GM12892 (cell line): ENCODE data around the gene TNS3.
"Not testable (repeated sequence)": the region's sequence is repeated elsewhere in the genome, so short reads cannot be mapped to it uniquely, and the experiment has no call there.

ENCODE experiments used
- POLR2A ChIP-seq: IDR thresholded peaks from 2 replicates; pipeline ENCODE4 v1.6.1; 2011; ENCODE audit warnings: low read depth, low read length, control low read depth
- POLR2AphosphoS5 ChIP-seq: IDR thresholded peaks from 2 replicates; pipeline ENCODE4 v1.6.1; 2011; ENCODE audit warnings: low read depth, low read length, control low read depth
- TAF1 ChIP-seq: IDR thresholded peaks from 2 replicates; pipeline ENCODE4 v1.6.1; 2011; ENCODE audit warnings: low read depth, mild to moderate bottlenecking, control low read depth, low read length, borderline replicate concordance

DNA sequence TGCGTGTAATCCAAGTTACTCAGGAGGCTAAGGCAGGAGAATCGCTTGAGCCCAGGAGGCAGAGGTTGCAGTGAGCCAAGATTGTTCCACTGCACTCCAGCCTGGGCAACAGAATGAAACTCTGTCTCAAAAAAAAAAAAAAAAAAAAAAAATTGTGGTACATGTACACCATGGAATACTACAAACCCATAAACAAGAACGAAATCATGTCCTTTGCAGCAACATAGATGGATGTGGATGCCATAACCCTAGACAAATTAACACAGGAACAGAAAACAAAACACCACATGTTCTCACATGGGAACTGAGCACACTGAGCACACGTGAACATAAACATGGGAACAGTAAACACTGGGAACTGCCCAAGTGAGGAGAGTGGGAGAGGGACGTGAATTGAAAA lies 112.1 kb downstream of the TNS3 start:
- not testable (repeated sequence) for TF ChIP-seq POLR2A, TAF1, POLR2AphosphoS5
